ENCODE results near the gene TMEM33. TPM values are rescaled to one million over a fixed set of nuclear protein-coding genes. Genes with fewer than 3 reads are reported as not detected.
A peak's percentile ranks its signal among the peaks of the same experiment; 100 is the strongest.

Gene TMEM33, protein sequence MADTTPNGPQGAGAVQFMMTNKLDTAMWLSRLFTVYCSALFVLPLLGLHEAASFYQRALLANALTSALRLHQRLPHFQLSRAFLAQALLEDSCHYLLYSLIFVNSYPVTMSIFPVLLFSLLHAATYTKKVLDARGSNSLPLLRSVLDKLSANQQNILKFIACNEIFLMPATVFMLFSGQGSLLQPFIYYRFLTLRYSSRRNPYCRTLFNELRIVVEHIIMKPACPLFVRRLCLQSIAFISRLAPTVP
- 88.2 and 104 TPM in 2 replicates for total RNA-seq (2021)
- Bru-seq, nascent RNA, result percentile 96 among the genes with signal in this experiment
- percentile 98 among the genes with signal in this experiment for BruChase-seq, experiment 1, labeled RNA remaining after a 2-hour chase
- percentile 99 among the genes with signal in this experiment for BruChase-seq, experiment 2, labeled RNA remaining after a 6-hour chase
- long read RNA-seq, full-length matches to known transcripts, result 39 of 48 reads
- long read RNA-seq, partial matches to known transcripts, result 2 of 48 reads
- long read RNA-seq, other reads (novel, unspliced or antisense), result 7 of 48 reads

GRCh38 chr4:41934901-41935651 lies at the start of gene TMEM33:
Gene TMEM33 (plus strand): TSS chr4:41935429. CDS start chr4:41935485, 56 bp downstream.
- intact Hi-C loops (cut with micrococcal nuclease; ENCODE audit: unreplicated experiment), result no loop called here
- Histone ChIP-seq H3K4me3 (ENCODE audit: low read depth, low read length, poor library complexity, severe bottlenecking) (peak within 1 kb of the TSS; percentile 99), H3K36me3 (ENCODE audit: insufficient read depth, low read length, poor library complexity, severe bottlenecking) (peaks cover 19% of the 10 kb centered on the region), H3K27me3 (replicated peaks; ENCODE audit: insufficient read depth, low read depth, low read length, poor library complexity) (no peaks in the 10 kb centered on the region), H3K27ac (ENCODE audit: low read depth, low read length, poor library complexity, severe bottlenecking) (peak within 1 kb of the TSS; percentile 85), H3K4me1 (ENCODE audit: insufficient read depth, low read length, poor library complexity, severe bottlenecking) (peaks cover 20% of the 10 kb centered on the region), H3K9me3 (ENCODE audit: low read depth, low read length, poor library complexity, severe bottlenecking) (no peaks in the 10 kb centered on the region)
- CTCF ChIA-PET, result interaction anchor here (0.6 kb wide), 1 partner anchor 51 kb away, joined by 3 read pairs; no protein-coding TSS in a partner anchor
- POLR2A ChIA-PET (ENCODE audit: low non-redundant PET), result interaction anchor here (0.7 kb wide), 1 partner anchor 17 kb away, joined by 4 read pairs; no protein-coding TSS in a partner anchor
- DNase-seq (ENCODE audit: low spot score), result peak; percentile 95
- no peak for TF ChIP-seq EZH2 (IDR thresholded peaks at IDR 0.05; ENCODE audit: borderline replicate concordance, low read depth, low read length, poor library complexity, severe bottlenecking)
- TF ChIP-seq, protein P1, sequence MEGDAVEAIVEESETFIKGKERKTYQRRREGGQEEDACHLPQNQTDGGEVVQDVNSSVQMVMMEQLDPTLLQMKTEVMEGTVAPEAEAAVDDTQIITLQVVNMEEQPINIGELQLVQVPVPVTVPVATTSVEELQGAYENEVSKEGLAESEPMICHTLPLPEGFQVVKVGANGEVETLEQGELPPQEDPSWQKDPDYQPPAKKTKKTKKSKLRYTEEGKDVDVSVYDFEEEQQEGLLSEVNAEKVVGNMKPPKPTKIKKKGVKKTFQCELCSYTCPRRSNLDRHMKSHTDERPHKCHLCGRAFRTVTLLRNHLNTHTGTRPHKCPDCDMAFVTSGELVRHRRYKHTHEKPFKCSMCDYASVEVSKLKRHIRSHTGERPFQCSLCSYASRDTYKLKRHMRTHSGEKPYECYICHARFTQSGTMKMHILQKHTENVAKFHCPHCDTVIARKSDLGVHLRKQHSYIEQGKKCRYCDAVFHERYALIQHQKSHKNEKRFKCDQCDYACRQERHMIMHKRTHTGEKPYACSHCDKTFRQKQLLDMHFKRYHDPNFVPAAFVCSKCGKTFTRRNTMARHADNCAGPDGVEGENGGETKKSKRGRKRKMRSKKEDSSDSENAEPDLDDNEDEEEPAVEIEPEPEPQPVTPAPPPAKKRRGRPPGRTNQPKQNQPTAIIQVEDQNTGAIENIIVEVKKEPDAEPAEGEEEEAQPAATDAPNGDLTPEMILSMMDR (conservative IDR thresholded peaks at IDR 0.05; ENCODE audit: low read depth, low read length), result 0 out of 2 replicates have a peak, but pooled peaks have one; percentile 20
- BruUV-seq (replicated peaks), result no TSS peak

DNA sequence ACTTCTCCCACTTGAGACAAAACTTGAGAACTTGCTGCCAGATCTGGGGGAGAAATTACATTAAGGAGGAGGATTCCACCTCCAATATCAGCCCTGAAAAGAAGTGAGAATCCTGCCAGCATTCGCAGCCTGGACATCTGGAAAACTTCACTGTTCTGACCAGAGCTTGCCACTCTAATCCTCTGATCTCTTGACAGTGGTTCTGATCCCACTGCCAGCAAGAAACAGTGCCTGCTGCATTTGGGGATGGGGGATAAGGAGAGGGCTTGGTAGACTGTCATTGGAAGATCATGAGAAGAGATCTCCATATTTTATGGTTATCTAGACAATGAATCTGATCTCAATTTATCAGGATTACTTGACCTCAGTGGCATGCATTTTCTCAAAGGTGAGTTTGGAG lies 49.8 kb upstream of the TMEM33 start:
- no peak for DNase-seq (ENCODE audit: low spot score)
- H3K36me3 ChIP-seq (ENCODE audit: insufficient read depth, low read length, poor library complexity, severe bottlenecking), result no peaks in the 10 kb centered on the region
- H3K4me3 ChIP-seq (ENCODE audit: low read depth, low read length, poor library complexity, severe bottlenecking), result no peak overlapping the region
- H3K4me1 ChIP-seq (ENCODE audit: insufficient read depth, low read length, poor library complexity, severe bottlenecking), result peaks cover 10% of the 10 kb centered on the region
- intact Hi-C loops (cut with micrococcal nuclease; ENCODE audit: unreplicated experiment), result no loop called here
- H3K27me3 ChIP-seq (replicated peaks; ENCODE audit: insufficient read depth, low read depth, low read length, poor library complexity), result peaks cover 32% of the 10 kb centered on the region
- H3K9me3 ChIP-seq (ENCODE audit: low read depth, low read length, poor library complexity, severe bottlenecking), result no peaks in the 10 kb centered on the region
- no peak overlapping the region for H3K27ac ChIP-seq (ENCODE audit: low read depth, low read length, poor library complexity, severe bottlenecking)
- ChIA-PET POLR2A (ENCODE audit: low non-redundant PET) (no interaction called here), CTCF (no interaction called here)
- TF ChIP-seq EZH2 (IDR thresholded peaks at IDR 0.05; ENCODE audit: borderline replicate concordance, low read depth, low read length, poor library complexity, severe bottlenecking), result no peak
- TF ChIP-seq, protein P1 (conservative IDR thresholded peaks at IDR 0.05; ENCODE audit: low read depth, low read length), result no peak
- no TSS peak for BruUV-seq (replicated peaks)

GRCh38 chr4:41887277-41887676 lies 48.0 kb upstream of the TMEM33 start:
- POLR2A ChIA-PET (ENCODE audit: low non-redundant PET), result no interaction called here

More at GRCh38 chr4:41887277-41887676, 48.0 kb upstream of the TMEM33 start:
- no peak for DNase-seq (ENCODE audit: low spot score)
- CTCF ChIA-PET, result interaction anchor here (1.2 kb wide), 2 partner anchors 45 to 606 kb away, joined by 3 to 5 read pairs; no protein-coding TSS in a partner anchor
- H3K4me3 ChIP-seq (ENCODE audit: low read depth, low read length, poor library complexity, severe bottlenecking), result no peak overlapping the region
- H3K36me3 ChIP-seq (ENCODE audit: insufficient read depth, low read length, poor library complexity, severe bottlenecking), result no peaks in the 10 kb centered on the region
- intact Hi-C loops (cut with micrococcal nuclease; ENCODE audit: unreplicated experiment), result no loop called here
- TF ChIP-seq, protein P1 (conservative IDR thresholded peaks at IDR 0.05; ENCODE audit: low read depth, low read length), result no peak
- TF ChIP-seq EZH2 (IDR thresholded peaks at IDR 0.05; ENCODE audit: borderline replicate concordance, low read depth, low read length, poor library complexity, severe bottlenecking), result no peak
- no peaks in the 10 kb centered on the region for H3K9me3 ChIP-seq (ENCODE audit: low read depth, low read length, poor library complexity, severe bottlenecking)
- no peaks in the 10 kb centered on the region for H3K4me1 ChIP-seq (ENCODE audit: insufficient read depth, low read length, poor library complexity, severe bottlenecking)
- H3K27me3 ChIP-seq (replicated peaks; ENCODE audit: insufficient read depth, low read depth, low read length, poor library complexity), result peaks cover 27% of the 10 kb centered on the region
- H3K27ac ChIP-seq (ENCODE audit: low read depth, low read length, poor library complexity, severe bottlenecking), result no peak overlapping the region
- BruUV-seq (replicated peaks), result no TSS peak

All from A673 (cell line).